Measurements from ENCODE around the gene EFCAB7.

The EFCAB7 gene

GRCh38 chr1:63603810-63604209 is 80.5 kb downstream of the EFCAB7 start:
- DNase-seq (ENCODE audit: low read depth): no peak

- no peak for DNase-seq (ENCODE audit: low read depth)
Observed at GRCh38 chr1:63607322-63607721, 84.0 kb downstream of the EFCAB7 start.

GRCh38 chr1:63611231-63611630 is 87.9 kb downstream of the EFCAB7 start:
- no peak for DNase-seq (ENCODE audit: low read depth)

DNA sequence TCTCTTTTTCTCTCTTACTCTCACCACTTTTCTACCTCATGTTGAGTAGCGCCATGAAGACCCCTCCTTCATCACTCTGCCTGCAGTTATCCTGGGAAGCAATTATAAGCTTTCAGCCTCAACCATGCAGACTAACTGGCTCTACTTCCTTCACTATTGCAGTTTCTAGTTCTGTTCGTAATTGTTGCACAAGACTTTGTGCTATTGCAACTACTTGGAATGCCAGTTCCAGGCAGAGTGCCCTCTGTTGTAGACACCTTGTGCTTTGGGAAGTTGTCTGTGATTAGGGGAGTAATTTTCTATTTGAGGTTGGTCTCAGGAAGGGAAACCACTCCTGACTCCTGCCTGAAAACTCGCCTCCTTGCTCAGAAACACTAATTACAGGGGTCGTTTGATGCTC is 89.2 kb downstream of the EFCAB7 start:
- no peak for DNase-seq (ENCODE audit: low read depth)

- DNase-seq (ENCODE audit: low read depth): no peak
Observed at GRCh38 chr1:63612971-63613370, 89.6 kb downstream of the EFCAB7 start.

DNA sequence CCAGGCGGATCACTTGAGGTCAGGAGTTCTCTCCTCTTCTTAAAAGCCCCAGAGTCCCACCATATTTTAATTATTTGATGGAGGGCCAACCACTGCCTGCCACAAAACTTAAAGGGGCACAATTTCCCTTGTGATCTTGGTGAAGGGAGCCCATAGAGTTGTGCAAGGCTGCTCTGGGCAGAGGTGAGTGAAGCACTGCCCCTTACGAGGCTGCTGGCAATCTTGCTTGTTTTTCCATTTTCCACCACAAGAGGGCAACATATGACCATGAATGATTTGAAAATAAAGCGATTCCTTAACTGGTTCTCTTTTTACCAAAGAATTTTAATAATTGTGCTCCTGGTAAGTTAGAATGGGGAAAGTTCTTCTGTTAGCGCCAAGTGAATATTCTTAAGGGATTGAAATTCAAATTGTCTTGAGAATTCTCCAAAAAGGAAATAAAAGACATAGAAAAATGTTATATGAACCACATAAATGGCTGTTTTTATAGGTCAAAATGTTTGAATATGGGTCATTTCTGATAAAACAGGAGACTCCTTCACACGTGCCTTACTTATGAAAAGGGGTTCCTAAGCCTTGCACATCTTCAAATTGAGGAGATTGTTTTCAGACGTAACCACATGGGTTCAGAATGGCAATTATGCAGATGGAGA is 92.6 kb downstream of the EFCAB7 start:
- peak; percentile 54 for DNase-seq (ENCODE audit: low read depth)

- no peak for DNase-seq (ENCODE audit: low read depth)
Observed at GRCh38 chr1:63617450-63617849, 94.1 kb downstream of the EFCAB7 start.

GRCh38 chr1:63618011-63618410 is 94.7 kb downstream of the EFCAB7 start:
- DNase-seq (ENCODE audit: low read depth): no peak

DNA sequence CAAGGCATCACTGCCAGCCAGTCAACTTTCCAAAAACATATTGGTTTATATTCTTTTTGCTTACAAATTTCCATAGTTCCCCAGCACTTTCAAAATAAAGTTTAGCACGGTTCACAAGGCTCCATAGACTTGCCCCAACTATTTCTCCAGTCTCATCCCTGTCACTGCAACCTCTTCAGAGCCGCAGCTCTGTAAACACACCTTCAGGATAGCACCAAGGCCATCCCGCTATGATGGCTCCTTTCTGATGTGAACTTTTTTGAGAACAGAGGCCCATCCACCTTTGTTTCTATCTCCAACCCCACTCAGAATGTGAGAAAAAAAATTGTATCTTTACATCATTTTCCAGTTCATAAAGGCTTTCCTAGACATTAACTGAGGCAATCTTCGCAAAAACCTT is 96.2 kb downstream of the EFCAB7 start:
- DNase-seq (ENCODE audit: low read depth): no peak

DNA sequence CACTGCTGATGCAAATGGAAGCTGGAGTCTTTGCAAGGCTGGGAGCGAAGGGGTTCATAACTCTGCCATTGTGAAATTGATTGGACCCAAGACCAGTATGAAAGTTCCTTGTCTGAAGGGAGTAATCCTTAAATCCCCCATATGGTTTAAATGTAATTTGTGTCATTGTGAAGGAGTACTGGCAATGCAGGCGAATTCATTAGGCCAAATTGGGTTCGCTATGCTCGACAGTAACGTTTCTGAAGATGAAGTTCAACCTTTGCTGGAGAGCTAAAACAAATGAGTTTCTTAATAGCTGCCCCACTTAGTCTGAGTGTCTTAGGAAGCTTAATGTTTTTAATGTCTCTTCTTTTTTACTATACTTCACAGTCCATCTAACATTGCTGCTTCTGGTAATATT is 97.3 kb downstream of the EFCAB7 start:
- no peak for DNase-seq (ENCODE audit: low read depth)

DNA sequence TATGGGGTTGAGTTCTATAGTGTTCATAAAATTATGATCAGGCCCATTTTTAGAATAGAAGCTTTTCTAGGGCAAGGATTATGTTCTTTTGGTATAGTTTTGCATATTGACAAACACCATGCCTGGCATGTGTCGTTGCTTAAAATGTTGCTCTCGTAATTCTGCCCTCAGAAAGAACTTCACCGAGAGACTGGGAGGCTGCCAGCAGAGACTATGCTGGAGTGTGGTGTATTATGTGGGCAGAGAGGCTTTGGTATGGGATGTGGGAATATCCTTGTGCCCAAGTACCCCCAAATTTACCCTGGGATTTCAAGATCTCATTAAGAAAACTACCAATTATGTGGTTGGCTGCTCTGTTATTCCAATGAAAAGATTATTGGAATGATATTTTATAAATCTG is 97.8 kb downstream of the EFCAB7 start:
- no peak for DNase-seq (ENCODE audit: low read depth)

GRCh38 chr1:63621698-63622097 is 98.4 kb downstream of the EFCAB7 start:
- no peak for DNase-seq (ENCODE audit: low read depth)
